Measurements from ENCODE around the gene SNTA1.

Gene SNTA1

DNA sequence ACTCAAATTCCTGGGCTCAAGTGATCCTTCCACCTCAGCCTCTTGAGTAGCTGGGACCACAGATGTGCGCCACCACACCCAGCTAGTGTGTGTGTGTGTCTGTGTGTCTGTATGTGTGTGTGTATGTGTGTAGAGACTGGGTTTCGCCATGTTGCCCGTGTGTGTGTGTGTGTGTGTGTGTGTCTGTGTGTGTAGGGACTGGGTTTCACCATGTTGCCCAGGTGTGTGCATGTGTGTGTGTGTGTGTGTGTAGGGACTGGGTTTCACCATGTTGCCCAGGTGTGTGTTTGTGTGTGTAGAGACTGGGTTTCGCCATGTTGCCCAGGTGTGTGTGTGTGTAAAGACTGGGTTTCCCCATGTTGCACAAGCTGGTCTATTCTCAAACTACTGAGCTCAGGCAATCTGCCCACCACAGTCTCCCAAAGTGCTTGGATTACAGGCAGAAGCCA lies 70.5 kb downstream of the SNTA1 start:
- H3K79me2 ChIP-seq (ENCODE audit: insufficient read depth, low read length): no peaks in the 10 kb centered on the region
- no peak overlapping the region for H3K4me3 ChIP-seq (ENCODE audit: low read depth, low read length, poor library complexity, severe bottlenecking)
- no peaks in the 10 kb centered on the region for H3K9me3 ChIP-seq (ENCODE audit: low read length)
- no peaks in the 10 kb centered on the region for H4K20me1 ChIP-seq (ENCODE audit: insufficient read depth, low read length)
- TF ChIP-seq EZH2 (IDR thresholded peaks at IDR 0.05; ENCODE audit: borderline replicate concordance, low read length) (no peak), CTCF (IDR thresholded peaks at IDR 0.05; ENCODE audit: low read length) (no peak)
- H3K9ac ChIP-seq (ENCODE audit: low read length): no peak overlapping the region
- peaks cover 57% of the 10 kb centered on the region for H3K36me3 ChIP-seq (ENCODE audit: insufficient read depth, low read length)
- peaks cover 18% of the 10 kb centered on the region for H3K4me1 ChIP-seq (ENCODE audit: insufficient read depth, low read length, severe bottlenecking)
- peaks cover 3% of the 10 kb centered on the region; the same call in 1 of the 2 replicates for H3F3A ChIP-seq (ENCODE audit: insufficient read depth, low read length)
- no peak overlapping the region for H2AFZ ChIP-seq (ENCODE audit: low read length)
- H3K27me3 ChIP-seq (ENCODE audit: insufficient read depth, low read length): no peaks in the 10 kb centered on the region
- H3K4me2 ChIP-seq (ENCODE audit: low read length): no peak overlapping the region
- H3K27ac ChIP-seq (ENCODE audit: low read depth, low read length, poor library complexity, severe bottlenecking): no peak overlapping the region
- no peaks in the 10 kb centered on the region for H3K9me2 ChIP-seq (ENCODE audit: low read depth, low read length)

GRCh38 chr20:33370291-33370690 lies 73.3 kb downstream of the SNTA1 start:
- peaks cover 69% of the 10 kb centered on the region for H3K36me3 ChIP-seq (ENCODE audit: insufficient read depth, low read length)

DNA sequence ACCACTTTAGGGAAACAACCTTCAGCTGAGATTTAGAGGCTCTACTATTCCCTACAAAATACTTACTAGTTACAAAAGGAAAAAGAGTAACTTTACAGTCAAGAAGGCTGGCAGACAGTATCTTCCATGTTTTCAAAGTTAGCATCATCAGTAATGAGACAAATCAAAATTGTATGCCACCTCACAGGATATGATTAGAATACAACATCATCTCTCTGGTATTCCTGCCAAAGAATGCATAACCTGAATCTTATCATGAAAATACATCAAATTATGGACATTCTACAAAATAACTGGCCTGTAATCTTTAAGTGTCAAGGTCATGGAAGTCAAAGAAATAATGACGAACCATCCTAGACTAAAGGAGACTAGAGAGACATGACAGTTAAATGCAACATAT lies 80.7 kb downstream of the SNTA1 start:
- no peaks in the 10 kb centered on the region for H3K4me1 ChIP-seq (ENCODE audit: insufficient read depth, low read length, severe bottlenecking)
- no peak overlapping the region for H3K4me2 ChIP-seq (ENCODE audit: low read length)
- no peaks in the 10 kb centered on the region for H3K9me3 ChIP-seq (ENCODE audit: low read length)
- H3F3A ChIP-seq (ENCODE audit: insufficient read depth, low read length): no peaks in the 10 kb centered on the region
- H3K79me2 ChIP-seq (ENCODE audit: insufficient read depth, low read length): no peaks in the 10 kb centered on the region
- H3K27me3 ChIP-seq (ENCODE audit: insufficient read depth, low read length): no peaks in the 10 kb centered on the region
- TF ChIP-seq EZH2 (IDR thresholded peaks at IDR 0.05; ENCODE audit: borderline replicate concordance, low read length) (no peak), CTCF (IDR thresholded peaks at IDR 0.05; ENCODE audit: low read length) (no peak)
- H3K9me2 ChIP-seq (ENCODE audit: low read depth, low read length): no peaks in the 10 kb centered on the region
- no peak overlapping the region for H3K9ac ChIP-seq (ENCODE audit: low read length)
- peaks cover 89% of the 10 kb centered on the region for H3K36me3 ChIP-seq (ENCODE audit: insufficient read depth, low read length)
- no peaks in the 10 kb centered on the region for H4K20me1 ChIP-seq (ENCODE audit: insufficient read depth, low read length)
- H3K4me3 ChIP-seq (ENCODE audit: low read depth, low read length, poor library complexity, severe bottlenecking): no peak overlapping the region
- no peak overlapping the region for H2AFZ ChIP-seq (ENCODE audit: low read length)
- H3K27ac ChIP-seq (ENCODE audit: low read depth, low read length, poor library complexity, severe bottlenecking): no peak overlapping the region

More at GRCh38 chr20:33370291-33370690, 73.3 kb downstream of the SNTA1 start:
- Histone ChIP-seq H2AFZ (ENCODE audit: low read length) (no peak overlapping the region), H3K27ac (ENCODE audit: low read depth, low read length, poor library complexity, severe bottlenecking) (peak overlapping the region; percentile 76), H3K79me2 (ENCODE audit: insufficient read depth, low read length) (no peaks in the 10 kb centered on the region), H3K4me3 (ENCODE audit: low read depth, low read length, poor library complexity, severe bottlenecking) (no peak overlapping the region), H3K4me1 (ENCODE audit: insufficient read depth, low read length, severe bottlenecking) (peaks cover 18% of the 10 kb centered on the region), H3K9me3 (ENCODE audit: low read length) (no peaks in the 10 kb centered on the region), H3K9ac (ENCODE audit: low read length) (no peak overlapping the region; the same call in 1 of the 2 replicates), H3K4me2 (ENCODE audit: low read length) (peak overlapping the region; percentile 20; the same call in 1 of the 2 replicates), H4K20me1 (ENCODE audit: insufficient read depth, low read length) (no peaks in the 10 kb centered on the region), H3K27me3 (ENCODE audit: insufficient read depth, low read length) (no peaks in the 10 kb centered on the region), H3F3A (ENCODE audit: insufficient read depth, low read length) (peaks cover 3% of the 10 kb centered on the region; the same call in 1 of the 2 replicates), H3K9me2 (ENCODE audit: low read depth, low read length) (no peaks in the 10 kb centered on the region)
- TF ChIP-seq EZH2 (IDR thresholded peaks at IDR 0.05; ENCODE audit: borderline replicate concordance, low read length): no peak
- TF ChIP-seq CTCF (IDR thresholded peaks at IDR 0.05; ENCODE audit: low read length): no peak
